Gastroesophageal sphincter (tissue), 3 donors: ENCODE measurements around the gene SH3D21.

Experiments
- CTCF ChIP-seq, 4 experiments: fragments of 200-600 bp in 2 of 4; fragments of 450-650 bp in 2 of 4; sonication (generic) in 1 of 4; IDR thresholded peaks; one replicate each; pipeline ENCODE4 v1.5.1; 2017 to 2019; ENCODE audit warnings: antibody characterized with exemption in 4 of 4, mild to moderate bottlenecking in 2 of 4, moderate library complexity in 2 of 4
- EP300 ChIP-seq: sonication (generic); formaldehyde crosslinking; IDR thresholded peaks from one replicate; pipeline ENCODE4 v1.6.1; 2017; ENCODE audit warnings: antibody characterized with exemption, mild to moderate bottlenecking

DNA sequence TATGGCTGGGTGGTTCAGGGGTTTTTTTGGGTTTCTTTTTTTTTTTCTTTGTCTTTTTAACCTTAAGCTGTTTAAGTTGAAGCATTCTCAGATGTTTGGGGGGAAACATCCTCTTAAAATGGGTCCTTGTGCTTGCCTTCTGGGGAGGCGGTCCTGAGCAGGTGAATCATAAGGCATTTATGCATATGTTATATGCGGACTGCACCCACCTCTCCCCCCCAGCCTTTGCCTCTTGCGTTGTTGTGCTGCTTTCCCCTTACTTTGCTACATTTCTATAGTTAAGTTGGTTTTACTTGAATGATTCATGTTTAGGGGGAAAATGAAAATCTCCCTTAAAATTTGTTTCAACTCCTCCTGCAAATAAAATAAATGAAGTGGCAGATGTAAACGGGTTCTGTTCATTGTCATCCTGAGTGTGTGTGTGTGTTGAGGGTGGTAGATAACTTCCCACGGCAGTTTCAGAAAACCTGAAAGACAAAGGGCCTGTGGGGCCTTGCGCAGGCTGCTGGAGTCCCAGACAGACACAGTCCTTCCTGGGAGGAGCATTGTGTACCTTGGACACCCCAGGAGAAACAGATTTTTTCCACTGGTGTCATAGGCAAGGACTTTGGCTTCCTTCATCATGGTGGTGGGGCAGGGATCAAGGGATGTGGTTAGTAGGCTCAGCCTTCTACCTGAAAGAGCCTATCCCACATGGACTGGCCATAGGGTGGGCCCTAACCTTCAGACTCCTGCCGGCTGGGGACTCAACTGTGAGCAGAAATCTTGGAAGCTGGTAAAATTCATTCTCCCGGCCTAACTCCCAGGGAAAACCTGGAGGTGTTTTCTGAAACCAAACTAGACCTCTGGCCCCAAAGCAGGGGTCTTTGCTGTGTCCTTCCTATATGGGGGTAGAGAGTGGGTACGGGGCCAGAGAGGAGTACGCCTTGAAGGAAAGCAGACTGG, 926 bp upstream of the SH3D21 start:
- TF ChIP-seq CTCF (IDR thresholded peaks at IDR 0.05), result no peak
- no peak for TF ChIP-seq EP300
